Osteoblast (primary cell): ENCODE measurements around the gene MT1G. TPM values are rescaled to one million over a fixed set of nuclear protein-coding genes. Genes with fewer than 3 reads are reported as not detected.
"Not testable (repeated sequence)": the region's sequence is repeated elsewhere in the genome, so short reads cannot be mapped to it uniquely, and the experiment has no call there.

Source experiments
- DNase-seq: peaks from one replicate; pipeline ENCODE4 v3.0.0; 2011; ENCODE audit warnings: low spot score, mixed read lengths; ENCODE audit not compliant: insufficient read length; ENCODE audit errors: missing footprints
- H2AFZ ChIP-seq: 2 replicates; pipeline ENCODE4 v1.6.0; 2011; ENCODE audit warnings: mild to moderate bottlenecking, low read length
- H3K27ac ChIP-seq: 2 replicates; pipeline ENCODE4 v1.5.1; 2011; ENCODE audit warnings: mild to moderate bottlenecking, low read depth, low read length, moderate library complexity
- H3K27me3 ChIP-seq: 2 replicates; pipeline ENCODE4 v1.6.0; 2012; ENCODE audit warnings: mild to moderate bottlenecking, control low read depth, inconsistent platforms, low read length, moderate library complexity; ENCODE audit not compliant: insufficient read depth
- H3K36me3 ChIP-seq: 2 replicates; pipeline ENCODE4 v1.5.1; 2011; ENCODE audit warnings: mild to moderate bottlenecking, low read length, control low read depth, moderate library complexity; ENCODE audit not compliant: insufficient read depth
- H3K4me1 ChIP-seq: 2 replicates; pipeline ENCODE4 v1.5.1; 2011; ENCODE audit warnings: mild to moderate bottlenecking, low read length, control low read depth, moderate library complexity; ENCODE audit not compliant: insufficient read depth
- H3K4me2 ChIP-seq: 2 replicates; pipeline ENCODE4 v1.6.0; 2011; ENCODE audit warnings: mild to moderate bottlenecking, low read length; ENCODE audit not compliant: insufficient read depth
- H3K4me3 ChIP-seq: fragments of 200-600 bp; sonication (generic); 3 replicates; pipeline ENCODE4 v1.5.1; 2012; ENCODE audit warnings: mild to moderate bottlenecking, low read length, inconsistent platforms; ENCODE audit not compliant: insufficient read depth
- H3K79me2 ChIP-seq: 2 replicates; pipeline ENCODE4 v1.6.0; 2012; ENCODE audit warnings: mild to moderate bottlenecking, low read length, control low read depth, inconsistent platforms; ENCODE audit not compliant: insufficient read depth
- H3K9me3 ChIP-seq: 2 replicates; pipeline ENCODE4 v1.5.1; 2011; ENCODE audit warnings: low read depth, low read length, control low read depth
- H4K20me1 ChIP-seq: 2 replicates; pipeline ENCODE4 v1.6.0; 2012; ENCODE audit warnings: mild to moderate bottlenecking, low read length, control low read depth; ENCODE audit not compliant: insufficient read depth
- CTCF ChIP-seq: IDR thresholded peaks from 2 replicates; pipeline ENCODE4 v1.5.1; 2011; ENCODE audit warnings: mild to moderate bottlenecking, low read depth, low read length, moderate library complexity; ENCODE audit errors: extremely low read depth
- total RNA-seq: library from RNA; depleted of rRNA; stranded (reverse); fragments of >200 nt; gene quantifications from 2 replicates; pipeline ENCODE4 v1.2.3, GENCODE V29; 2012

Gene MT1G
- not detected in 2 replicates for total RNA-seq

DNA sequence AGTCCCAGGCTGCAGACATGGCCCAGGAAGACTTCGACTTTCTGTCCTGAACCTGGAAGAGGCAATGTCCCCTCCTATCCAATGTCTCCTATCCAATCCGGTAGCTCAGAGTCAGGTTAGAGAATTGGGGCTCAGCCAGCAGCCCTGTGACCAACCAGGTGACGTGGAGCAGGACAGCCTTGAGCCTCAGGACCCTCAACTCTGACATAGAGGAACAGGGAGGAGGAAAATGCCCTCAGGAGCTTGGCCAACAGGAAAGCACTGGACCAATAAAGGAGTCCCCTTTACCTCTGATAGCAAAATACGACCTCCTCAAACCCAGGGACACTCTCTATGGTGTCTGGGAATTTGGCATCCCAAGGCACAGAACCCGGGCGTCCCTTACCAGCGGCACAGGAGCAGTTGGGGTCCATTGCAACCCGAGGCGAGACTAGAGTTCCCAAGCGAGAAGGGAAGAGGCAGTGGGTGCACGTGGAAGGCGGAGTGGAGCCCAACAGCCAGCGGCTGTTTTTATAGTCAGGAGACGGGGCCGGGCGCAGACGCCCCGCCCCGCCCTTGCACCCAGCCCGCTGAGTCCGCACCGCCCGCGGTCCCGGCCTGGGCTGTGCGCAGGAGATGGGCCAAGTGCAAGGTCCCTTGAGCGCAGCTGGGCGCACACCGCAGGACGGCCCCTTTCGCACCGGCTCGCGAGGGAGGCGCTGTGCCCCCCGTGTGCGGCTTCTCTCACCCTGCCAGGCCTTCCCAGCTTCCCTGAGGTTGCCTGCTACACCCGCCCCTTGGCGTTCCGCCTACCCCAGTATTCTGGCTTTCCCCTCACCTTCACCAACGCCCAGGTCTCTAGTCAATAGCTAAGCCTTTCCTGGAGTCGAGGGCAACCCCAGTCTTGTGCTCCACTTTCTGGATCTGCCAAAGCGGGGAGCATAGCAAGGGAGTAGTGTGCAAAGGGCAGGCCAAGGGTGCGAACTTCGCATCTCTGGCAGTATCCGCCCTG is at the start of gene MT1G:
MT1G (minus strand) TSS at position 485 of the 991 bp plus-strand sequence; CDS start at position 413, 72 bp downstream.
- no peak within 1 kb of the TSS for H3K27ac ChIP-seq
- peaks cover 69% of the 10 kb centered on the region for H3K27me3 ChIP-seq
- H4K20me1 ChIP-seq: no peaks in the 10 kb centered on the region
- H3K79me2 ChIP-seq: no peaks in the 10 kb centered on the region
- H3K4me3 ChIP-seq: no peak within 1 kb of the TSS
- peaks cover 4% of the 10 kb centered on the region for H3K4me1 ChIP-seq
- no peaks in the 10 kb centered on the region for H3K9me3 ChIP-seq
- TF ChIP-seq CTCF: no peak
- no peak within 1 kb of the TSS for H2AFZ ChIP-seq
- H3K36me3 ChIP-seq: no peaks in the 10 kb centered on the region
- peak; percentile 83 for DNase-seq
- no peak within 1 kb of the TSS for H3K4me2 ChIP-seq

- not testable (repeated sequence) for H3K4me1 ChIP-seq, DNase-seq, H3K79me2 ChIP-seq, H3K4me2 ChIP-seq, H2AFZ ChIP-seq, H3K36me3 ChIP-seq, H3K27ac ChIP-seq, H4K20me1 ChIP-seq, H3K9me3 ChIP-seq, H3K27me3 ChIP-seq, H3K4me3 ChIP-seq
Observed at GRCh38 chr16:56717532-56717931, 49.7 kb upstream of the MT1G start.

DNA sequence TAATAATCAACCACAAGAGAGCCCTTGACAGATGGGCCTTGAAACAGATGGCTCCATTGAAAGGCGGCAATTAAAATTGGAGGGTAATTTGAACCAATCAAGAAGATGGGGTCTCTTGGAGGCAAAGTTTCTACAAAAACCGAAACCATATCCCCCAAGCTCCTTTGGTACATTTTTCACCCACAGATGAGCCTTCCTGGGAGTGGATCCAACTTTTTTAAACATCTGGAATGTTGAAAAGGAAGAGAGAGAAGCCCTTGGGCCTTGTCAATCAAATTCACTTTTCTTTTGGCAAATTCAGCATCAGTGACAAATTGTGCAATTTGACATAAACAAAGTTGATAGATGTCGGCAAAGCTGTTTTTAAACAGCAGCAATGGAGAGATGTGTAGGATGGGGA is 48.9 kb upstream of the MT1G start:
- Histone ChIP-seq H4K20me1 (no peaks in the 10 kb centered on the region), H3K4me1 (no peaks in the 10 kb centered on the region), H3K9me3 (no peaks in the 10 kb centered on the region), H2AFZ (no peak overlapping the region), H3K79me2 (no peaks in the 10 kb centered on the region), H3K4me3 (no peak overlapping the region), H3K27me3 (peaks cover 4% of the 10 kb centered on the region), H3K27ac (no peak overlapping the region), H3K36me3 (no peaks in the 10 kb centered on the region), H3K4me2 (no peak overlapping the region)
- DNase-seq: no peak
- TF ChIP-seq CTCF: no peak

DNA sequence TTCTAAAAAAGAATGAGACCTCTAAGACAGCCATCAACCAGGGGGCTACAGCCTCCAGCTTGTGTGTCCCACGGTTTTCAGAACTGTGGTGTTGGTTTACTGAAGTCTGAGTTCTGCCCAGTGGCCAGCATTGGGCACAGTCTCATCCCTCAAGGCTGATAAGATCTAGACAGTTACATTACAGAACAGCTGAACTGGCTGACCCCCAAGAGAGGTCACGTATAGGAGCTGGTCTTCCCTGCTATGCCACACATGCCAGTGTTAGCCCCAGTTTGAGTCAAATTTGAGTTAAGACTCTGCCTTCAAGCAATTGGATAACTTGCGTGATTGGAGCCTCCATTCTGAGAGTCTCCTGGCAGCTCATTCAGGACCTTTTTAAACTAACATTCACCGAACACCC is 47.3 kb upstream of the MT1G start:
- H3K4me2 ChIP-seq: no peak overlapping the region
- no peaks in the 10 kb centered on the region for H3K4me1 ChIP-seq
- H2AFZ ChIP-seq: no peak overlapping the region
- TF ChIP-seq CTCF: no peak
- no peaks in the 10 kb centered on the region for H4K20me1 ChIP-seq
- no peaks in the 10 kb centered on the region for H3K9me3 ChIP-seq
- no peaks in the 10 kb centered on the region for H3K79me2 ChIP-seq
- H3K36me3 ChIP-seq: no peaks in the 10 kb centered on the region
- peaks cover 4% of the 10 kb centered on the region for H3K27me3 ChIP-seq
- no peak overlapping the region for H3K4me3 ChIP-seq
- no peak overlapping the region for H3K27ac ChIP-seq
- DNase-seq: no peak
